HCT116 (cell line): ENCODE measurements around the gene C20orf204. TPM values are rescaled to one million over a fixed set of nuclear protein-coding genes. Genes with fewer than 3 reads are reported as not detected.

Experiments used
- ATAC-seq: fragments of 200-7000 bp; cut with Tn5 transposase; 2 replicates; pipeline ENCODE4 v1.9.1; 2020; ENCODE audit warnings: mild to moderate bottlenecking, moderate library complexity
- BruUV-seq: library from RNA; stranded (reverse); fragments of 400-500 nt; replicated peaks from 2 replicates; lab custom pipeline; 2021; lab: Mats Ljungman, UMichigan
- CTCF ChIA-PET: fragments of 300-600 bp; sonication (Branson Sonifier 250); formaldehyde crosslinking; loops from one replicate; lab custom pipeline; 2021; ENCODE audit warnings: antibody characterized with exemption; lab: Charles Lee
- POLR2A ChIA-PET: fragments of 300-600, 350-600 bp; sonication (Branson Sonifier 250); formaldehyde crosslinking; loops from one replicate; lab custom pipeline; 2021; ENCODE audit warnings: antibody characterized with exemption; lab: Charles Lee
- RAD21 ChIA-PET, 2 experiments: fragments of 300-600 bp; sonication (Branson Sonifier 250); formaldehyde crosslinking; loops; one replicate each; lab custom pipeline; 2023; ENCODE audit warnings: low total read pairs in 2 of 2; ENCODE audit not compliant: uncharacterized antibody in 2 of 2, unreplicated experiment in 2 of 2, low non-redundant PET in 1 of 2; lab: Charles Lee
- DNase-seq: peaks from one replicate; pipeline ENCODE4 v3.0.0-alpha.2; 2010; ENCODE audit warnings: low read depth, low spot score
- H2AFZ ChIP-seq: fragments of 200-600 bp; shearing (Covaris generic), sonication (generic); 2 replicates; pipeline ENCODE4 v1.6.1; 2017; ENCODE audit warnings: low read depth, mixed run types, mixed read lengths, antibody characterized with exemption, low read length; ENCODE audit not compliant: poor library complexity, severe bottlenecking
- H3K27ac ChIP-seq: 2 replicates; pipeline ENCODE4 v1.5.1; 2012; ENCODE audit warnings: low read depth, low read length
- H3K27me3 ChIP-seq: fragments of 200-600 bp; sonication (generic); 2 replicates; pipeline ENCODE4 v1.6.1; 2016; ENCODE audit warnings: mixed run types, low read length, mixed read lengths; ENCODE audit not compliant: insufficient read depth
- H3K36me3 ChIP-seq, 2 experiments: fragments of 200-500 bp in 1 of 2; fragments of 200-600 bp in 1 of 2; sonication (Bioruptor generic) in 1 of 2; sonication (generic) in 1 of 2; 2 replicates each; pipeline versions ENCODE4 v1.5.1 to v1.6.1; 2014 to 2016; ENCODE audit warnings: low read length in 2 of 2, inconsistent platforms in 1 of 2, mixed read lengths in 1 of 2, mixed run types in 1 of 2; ENCODE audit not compliant: insufficient read depth in 2 of 2, control insufficient read depth in 1 of 2
- H3K4me1 ChIP-seq, 2 experiments: fragments of 200-600 bp in 1 of 2; sonication (generic) in 1 of 2; 2 replicates each; pipeline versions ENCODE4 v1.5.1 to v1.6.1; 2012 to 2017; ENCODE audit warnings: low read length in 2 of 2, inconsistent platforms in 1 of 2, mild to moderate bottlenecking in 1 of 2, mixed read lengths in 1 of 2, mixed run types in 1 of 2, moderate library complexity in 1 of 2; ENCODE audit not compliant: insufficient read depth in 2 of 2, control insufficient read depth in 1 of 2
- H3K4me2 ChIP-seq: fragments of 200-600 bp; sonication (generic); 2 replicates; pipeline ENCODE4 v1.6.1; 2017; ENCODE audit warnings: mixed run types, low read length, mixed read lengths
- H3K4me3 ChIP-seq, 2 experiments: fragments of 200-600 bp in 1 of 2; sonication (generic) in 1 of 2; replicated peaks in 1 of 2; 2 replicates each; pipeline ENCODE4 v1.5.1; 2011 to 2016; ENCODE audit warnings: low read length in 2 of 2, control low read depth in 1 of 2, low read depth in 1 of 2, mild to moderate bottlenecking in 1 of 2, mixed read lengths in 1 of 2, mixed run types in 1 of 2
- H3K79me2 ChIP-seq: fragments of 200-600 bp; sonication (generic); 2 replicates; pipeline ENCODE4 v1.6.1; 2017; ENCODE audit warnings: mild to moderate bottlenecking, mixed run types, low read length, moderate library complexity, mixed read lengths; ENCODE audit not compliant: insufficient read depth
- H3K9ac ChIP-seq: fragments of 200-600 bp; sonication (generic); 2 replicates; pipeline ENCODE4 v1.6.1; 2016; ENCODE audit warnings: low read length, mixed read lengths
- H3K9me2 ChIP-seq: fragments of 200-600 bp; sonication (generic), shearing (Covaris generic); 2 replicates; pipeline ENCODE4 v1.6.1; 2017; ENCODE audit warnings: mixed run types, mild to moderate bottlenecking, moderate library complexity; ENCODE audit not compliant: insufficient read depth
- H3K9me3 ChIP-seq, 2 experiments: fragments of 200-500 bp in 1 of 2; fragments of 200-600 bp in 1 of 2; sonication (Bioruptor generic) in 1 of 2; sonication (generic) in 1 of 2; 2 replicates each; pipeline ENCODE4 v1.6.1; 2014 to 2017; ENCODE audit warnings: low read length in 2 of 2, mixed read lengths in 2 of 2, inconsistent platforms in 1 of 2, low read depth in 1 of 2, mild to moderate bottlenecking in 1 of 2, mixed run types in 1 of 2, moderate library complexity in 1 of 2; ENCODE audit not compliant: control insufficient read depth in 1 of 2, insufficient read depth in 1 of 2
- H4K20me1 ChIP-seq: fragments of 200-600 bp; sonication (generic), shearing (Covaris generic); 2 replicates; pipeline ENCODE4 v1.6.1; 2017; ENCODE audit warnings: mixed run types, mild to moderate bottlenecking, moderate library complexity; ENCODE audit not compliant: insufficient read depth
- CBX3 ChIP-seq: IDR thresholded peaks from 2 replicates; pipeline ENCODE4 v1.6.1; 2012; ENCODE audit warnings: low read depth
- CEBPB ChIP-seq: IDR thresholded peaks from 2 replicates; pipeline ENCODE4 v1.6.1; 2012; ENCODE audit warnings: low read depth
- EZH2phosphoT487 ChIP-seq: fragments of 200-600 bp; IDR thresholded peaks from 2 replicates; pipeline ENCODE4 v1.6.1; 2018; ENCODE audit warnings: antibody characterized with exemption, borderline replicate concordance
- SRF ChIP-seq: IDR thresholded peaks from 2 replicates; pipeline ENCODE4 v1.6.1; 2012; ENCODE audit warnings: low read depth
- ZBTB33 ChIP-seq: IDR thresholded peaks from 2 replicates; pipeline ENCODE4 v1.6.1; 2011; ENCODE audit warnings: mild to moderate bottlenecking, low read length, moderate library complexity; ENCODE audit not compliant: insufficient replicate concordance; ENCODE audit errors: extremely low read depth
- ZNF274 ChIP-seq: fragments of 200-500 bp; sonication (Bioruptor generic); IDR thresholded peaks from 2 replicates; pipeline ENCODE4 v1.6.1; 2014; ENCODE audit warnings: mild to moderate bottlenecking, low read depth, low read length, inconsistent platforms
- intact Hi-C: fragments of 100-400 bp; cut with micrococcal nuclease; formaldehyde crosslinking; loops from 2 replicates; pipeline ENCODE4 v1.10.0; 2022
- total RNA-seq: library from RNA; stranded (reverse); gene quantifications from one replicate; pipeline ENCODE4 v1.2.1, GENCODE V29; 2021; ENCODE audit not compliant: unreplicated experiment

Gene C20orf204
- total RNA-seq, 1 experiment from 2014 or later, result 2.5 TPM

- H3K4me3 ChIP-seq, result no peak overlapping the region
- DNase-seq (no peak), ATAC-seq (no peak)
- no peaks in the 10 kb centered on the region for H4K20me1 ChIP-seq
- H3K27ac ChIP-seq, result no peak overlapping the region
- POLR2A ChIA-PET, result no interaction called here
- no peak for TF ChIP-seq CBX3
- TF ChIP-seq EZH2phosphoT487, result no peak
- no peak for TF ChIP-seq ZNF274
- TF ChIP-seq ZBTB33, result no peak
- TF ChIP-seq CEBPB, result no peak
- TF ChIP-seq SRF, result no peak
- intact Hi-C loops, result no loop called here
- no TSS peak for BruUV-seq
- no peak overlapping the region for H3K4me2 ChIP-seq
- H3K79me2 ChIP-seq, result peaks cover 9% of the 10 kb centered on the region; the same call in 1 of the 2 replicates
- H3K4me1 ChIP-seq, result peaks cover 14 to 21% of the 10 kb centered on the region in 2 experiments
- H2AFZ ChIP-seq, result no peak overlapping the region
- no peaks in the 10 kb centered on the region for H3K27me3 ChIP-seq
- CTCF ChIA-PET, result no interaction called here
- no peak overlapping the region for H3K9ac ChIP-seq
- no peaks in the 10 kb centered on the region; a peak in 1 of 4 replicates for H3K9me3 ChIP-seq
- no peaks in the 10 kb centered on the region for H3K9me2 ChIP-seq
- no peaks in the 10 kb centered on the region for H3K36me3 ChIP-seq
- RAD21 ChIA-PET, result no interaction called here
Measured at GRCh38 chr20:64082126-64082731, 46.2 kb downstream of the C20orf204 start.
